Astrocyte of the cerebellum (primary cell): ENCODE data around the gene ELL2.

Experiments
- DNase-seq: peaks from one replicate; pipeline ENCODE4 v3.0.0-alpha.2; 2011; ENCODE audit warnings: low read depth
- H3K4me3 ChIP-seq: 2 replicates; pipeline ENCODE4 v1.5.1; 2011; ENCODE audit warnings: mild to moderate bottlenecking, low read depth, low read length, moderate library complexity
- CTCF ChIP-seq: IDR thresholded peaks from 2 replicates; pipeline ENCODE4 v1.5.1; 2012; ENCODE audit warnings: low read length, low read depth, moderate library complexity, mild to moderate bottlenecking; ENCODE audit errors: missing control alignments
- in situ Hi-C: cut with HindIII; loops from 2 replicates; pipeline ENCODE4 v1.10.0; 2017; ENCODE audit warnings: low sequenced_read_pairs

Gene ELL2

GRCh38 chr5:95973793-95974325 is 12.2 kb upstream of the ELL2 start:
- in situ Hi-C loops, result no loop called here
- DNase-seq, result no peak
- no peak overlapping the region for H3K4me3 ChIP-seq
- no peak for TF ChIP-seq CTCF

GRCh38 chr5:95972196-95972595 is 10.5 kb upstream of the ELL2 start:
- TF ChIP-seq CTCF, result no peak
- in situ Hi-C loops, result no loop called here
- no peak for DNase-seq
- no peak overlapping the region for H3K4me3 ChIP-seq

- no peak for DNase-seq
- TF ChIP-seq CTCF, result no peak
- in situ Hi-C loops, result no loop called here
- no peak overlapping the region for H3K4me3 ChIP-seq
These were observed 8.7 kb upstream of the ELL2 start for GRCh38 chr5:95970359-95970704.

- H3K4me3 ChIP-seq, result no peak overlapping the region
- DNase-seq, result no peak
- in situ Hi-C loops, result no loop called here
- no peak for TF ChIP-seq CTCF
These were observed 8.2 kb upstream of the ELL2 start for GRCh38 chr5:95969651-95970358.

DNA sequence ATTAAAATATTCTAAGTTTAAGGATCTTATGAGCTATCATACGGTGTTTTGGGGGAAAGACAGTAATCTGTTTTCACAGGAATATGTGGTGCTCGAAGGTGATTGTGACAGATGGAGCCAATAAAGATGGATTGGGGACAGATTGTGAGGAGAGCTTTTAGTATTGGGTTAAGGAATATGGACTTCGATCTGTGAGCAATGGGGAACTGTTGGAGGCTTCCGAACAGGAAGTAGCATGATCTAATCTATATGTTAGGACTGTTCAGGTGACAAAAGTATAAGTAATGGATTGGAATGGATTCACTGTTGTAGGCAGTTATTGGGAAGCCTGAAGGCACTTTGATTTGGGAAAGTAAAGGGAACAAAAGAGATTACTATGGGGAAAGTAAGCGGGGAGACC is 7.4 kb upstream of the ELL2 start:
- H3K4me3 ChIP-seq, result no peak overlapping the region
- DNase-seq, result no peak
- no peak for TF ChIP-seq CTCF
- in situ Hi-C loops, result no loop called here

GRCh38 chr5:95967236-95967635 is 5.6 kb upstream of the ELL2 start:
- no peak overlapping the region for H3K4me3 ChIP-seq
- in situ Hi-C loops, result no loop called here
- TF ChIP-seq CTCF, result no peak
- no peak for DNase-seq
